Vagina (tissue), 2 donors: ENCODE measurements around the gene FAM76B.

Source experiments
- POLR2A ChIP-seq, 2 donors: fragments of 450-650 bp; IDR thresholded peaks; one replicate each; pipeline ENCODE4 v1.6.1; 2017; ENCODE audit warnings: antibody characterized with exemption in 2 of 2, mild to moderate bottlenecking in 2 of 2, moderate library complexity in 2 of 2
- TF ChIP-seq, protein P1 (sequence below), 3 experiments: fragments of 450-650 bp in 2 of 3; fragments of 200-600 bp in 1 of 3; sonication (generic) in 1 of 3; IDR thresholded peaks; one replicate each; pipeline ENCODE4 v1.5.1; 2017 to 2019; ENCODE audit warnings: antibody characterized with exemption in 3 of 3, mild to moderate bottlenecking in 2 of 3, moderate library complexity in 2 of 3

DNA sequence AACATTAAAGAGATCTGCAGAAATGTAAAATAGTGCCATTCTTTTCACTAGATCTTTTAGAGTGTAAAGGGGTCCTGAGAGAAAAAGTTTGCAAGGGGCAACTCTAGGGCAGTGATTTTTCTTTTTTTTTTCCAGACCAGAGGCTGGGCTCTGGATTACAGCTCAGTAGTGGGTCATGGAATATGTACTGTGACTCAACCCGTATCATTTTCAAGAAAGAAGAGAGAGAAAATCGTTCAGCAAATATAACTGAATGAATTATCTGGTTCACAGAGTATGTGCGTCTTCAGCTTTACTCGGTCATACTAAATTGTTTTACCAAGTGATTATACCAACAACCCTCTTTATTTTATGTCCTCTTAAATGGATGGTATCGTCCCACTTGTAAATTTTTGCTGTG, 4.5 kb upstream of the FAM76B start:
- TF ChIP-seq, protein P1, sequence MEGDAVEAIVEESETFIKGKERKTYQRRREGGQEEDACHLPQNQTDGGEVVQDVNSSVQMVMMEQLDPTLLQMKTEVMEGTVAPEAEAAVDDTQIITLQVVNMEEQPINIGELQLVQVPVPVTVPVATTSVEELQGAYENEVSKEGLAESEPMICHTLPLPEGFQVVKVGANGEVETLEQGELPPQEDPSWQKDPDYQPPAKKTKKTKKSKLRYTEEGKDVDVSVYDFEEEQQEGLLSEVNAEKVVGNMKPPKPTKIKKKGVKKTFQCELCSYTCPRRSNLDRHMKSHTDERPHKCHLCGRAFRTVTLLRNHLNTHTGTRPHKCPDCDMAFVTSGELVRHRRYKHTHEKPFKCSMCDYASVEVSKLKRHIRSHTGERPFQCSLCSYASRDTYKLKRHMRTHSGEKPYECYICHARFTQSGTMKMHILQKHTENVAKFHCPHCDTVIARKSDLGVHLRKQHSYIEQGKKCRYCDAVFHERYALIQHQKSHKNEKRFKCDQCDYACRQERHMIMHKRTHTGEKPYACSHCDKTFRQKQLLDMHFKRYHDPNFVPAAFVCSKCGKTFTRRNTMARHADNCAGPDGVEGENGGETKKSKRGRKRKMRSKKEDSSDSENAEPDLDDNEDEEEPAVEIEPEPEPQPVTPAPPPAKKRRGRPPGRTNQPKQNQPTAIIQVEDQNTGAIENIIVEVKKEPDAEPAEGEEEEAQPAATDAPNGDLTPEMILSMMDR (IDR thresholded peaks at IDR 0.05), result no peak
- TF ChIP-seq POLR2A (IDR thresholded peaks at IDR 0.05), result no peak
